Spleen (tissue), 11 donors: ENCODE data around the gene ZNF160. TPM values are rescaled to one million over a fixed set of nuclear protein-coding genes. Genes with fewer than 3 reads are reported as not detected.

ENCODE experiments used
- DNase-seq: peaks from one replicate; pipeline ENCODE4 v3.0.0-alpha.2; 2020
- H3K27ac ChIP-seq, 8 donors: fragments of 200-600 bp; sonication (generic) in 7 of 8; 1 replicate in 4 of 8; 2 replicates in 4 of 8; pipeline versions ENCODE4 v1.5.0 to v1.8.0; 2016 to 2021; ENCODE audit warnings: inconsistent platforms in 4 of 8, mild to moderate bottlenecking in 4 of 8, moderate library complexity in 1 of 8
- H3K27me3 ChIP-seq, 7 donors: fragments of 200-600 bp; sonication (generic) in 6 of 7; replicated peaks in 1 of 7; 1 replicate in 4 of 7; 2 replicates in 3 of 7; pipeline versions ENCODE4 v1.5.0 to v1.8.0; 2016 to 2021; ENCODE audit warnings: inconsistent platforms in 3 of 7, mild to moderate bottlenecking in 1 of 7
- H3K36me3 ChIP-seq, 6 donors: fragments of 200-600 bp; sonication (generic) in 5 of 6; 1 replicate in 4 of 6; 2 replicates in 2 of 6; pipeline versions ENCODE4 v1.5.0 to v1.8.0; 2016 to 2021; ENCODE audit warnings: inconsistent platforms in 2 of 6
- H3K4me1 ChIP-seq, 6 donors: fragments of 200-600 bp; sonication (generic) in 5 of 6; 1 replicate in 3 of 6; 2 replicates in 3 of 6; pipeline versions ENCODE4 v1.5.0 to v1.8.0; 2016 to 2021; ENCODE audit warnings: inconsistent platforms in 3 of 6
- H3K4me3 ChIP-seq, 8 donors: fragments of 200-600 bp; sonication (generic) in 7 of 8; 1 replicate in 4 of 8; 2 replicates in 4 of 8; pipeline versions ENCODE4 v1.5.0 to v1.8.0; 2016 to 2021; ENCODE audit warnings: inconsistent platforms in 4 of 8, mild to moderate bottlenecking in 4 of 8, moderate library complexity in 2 of 8
- H3K9me3 ChIP-seq, 8 donors: fragments of 200-600 bp; sonication (generic) in 7 of 8; 1 replicate in 4 of 8; 2 replicates in 4 of 8; pipeline versions ENCODE4 v1.5.0 to v1.8.0; 2016 to 2021; ENCODE audit warnings: inconsistent platforms in 4 of 8
- POLR2A ChIP-seq, 3 donors: fragments of 450-650 bp; IDR thresholded peaks; one replicate each; pipeline ENCODE4 v1.5.1; 2017; ENCODE audit warnings: antibody characterized with exemption in 3 of 3, mild to moderate bottlenecking in 1 of 3
- POLR2AphosphoS5 ChIP-seq, 3 donors: sonication (generic); formaldehyde crosslinking; IDR thresholded peaks; one replicate each; pipeline ENCODE4 v1.5.1; 2017; ENCODE audit warnings: antibody characterized with exemption in 3 of 3
- WGBS, 5 donors: extraction: QIAGEN DNeasy Blood & Tissue Kit in 3 of 5; methylation state at CpG; one replicate each; pipeline versions ENCODE4 v1.1.5 to v1.1.7; 2013 to 2018; 5-methylcytosine and 5-hydroxymethylcytosine counted together
- intact Hi-C: fragments of 100-400 bp; cut with DNase I; formaldehyde crosslinking; loops from one replicate; pipeline ENCODE4 v1.15.0; 2023; ENCODE audit warnings: low total_unique reads
- polyA plus RNA-seq, 3 donors: library from polyadenylated mRNA; stranded (reverse); fragments of 200-250 nt; gene quantifications; one replicate each; pipeline ENCODE4 v1.2.1, GENCODE V29; 2013
- total RNA-seq, 7 donors: library from RNA; depleted of rRNA in 3 of 7; stranded (reverse); fragments of >200 nt in 3 of 7; fragmentation: NEBNext Ultra II Directional in 4 of 7; extraction: Animal tissue kit (Norgen Biotek cat#: 25700) in 4 of 7; gene quantifications; one replicate each; pipeline versions ENCODE4 v1.1.0 to v1.2.1, GENCODE V29; 2016 to 2021
- TF ChIP-seq, protein P1 (sequence below), 11 experiments: fragments of 200-600 bp in 7 of 11; fragments of 450-650 bp in 4 of 11; sonication (generic) in 4 of 11; IDR thresholded peaks in 8 of 11; conservative IDR thresholded peaks in 3 of 11; 1 replicate in 7 of 11; 2 replicates in 4 of 11; pipeline versions ENCODE4 v1.4.0 to v1.8.0; 2016 to 2021; ENCODE audit warnings: antibody characterized with exemption in 11 of 11, inconsistent platforms in 4 of 11, mild to moderate bottlenecking in 1 of 11
- donor health status: healthy with polysubstance abuse.
- donor health status: DM: no; HTN: no; CAD: no; lungs with moderate emphysema.
- donor health status: DM: no; HTN: no; CAD: no.
- donor health status: Bipolar disorder and iron deficiency.
- donor health status: healthy.
- donor health status: DM: no; HTN: no; CAD: no.
- donor health status: DM: yes; HTN: yes; CAD: no.

Gene ZNF160
- total and polyA plus RNA-seq, 10 donors, result 14.4 to 154 (median 87.7) TPM

DNA sequence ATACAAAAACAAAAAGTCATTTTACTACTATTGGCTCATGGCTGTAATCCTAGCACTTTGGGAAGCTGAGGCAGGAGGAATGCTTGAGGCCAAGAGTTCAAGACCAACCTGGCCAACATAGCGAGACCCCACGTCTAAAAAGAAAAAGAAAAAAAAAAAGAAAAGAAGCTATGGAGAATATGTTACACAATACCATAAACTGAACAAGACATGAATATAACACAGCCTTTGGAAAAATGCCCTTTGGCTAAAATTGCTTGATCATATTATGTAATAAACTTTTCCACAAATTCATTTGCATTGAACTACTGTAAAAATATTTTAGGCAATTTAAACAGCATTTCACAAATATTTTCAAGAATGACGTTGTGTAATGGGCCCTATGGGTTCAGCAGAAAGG, 33.2 kb upstream of the ZNF160 start:
- H3K36me3 ChIP-seq, result peaks cover 0 to 18% (median 5%) of the 10 kb centered on the region in 6 donors
- intact Hi-C loops, result loop anchor here (10.0 kb wide), 1 partner anchor 62 kb away; no protein-coding TSS in a partner anchor
- peaks cover 0 to 10% (median 0%) of the 10 kb centered on the region in 7 donors for H3K27me3 ChIP-seq
- H3K27ac ChIP-seq, result no peak overlapping the region
- H3K4me1 ChIP-seq, result peaks cover 0 to 15% (median 6%) of the 10 kb centered on the region in 6 donors
- DNase-seq, result no peak
- no peak overlapping the region for H3K4me3 ChIP-seq
- TF ChIP-seq POLR2A (IDR thresholded peaks at IDR 0.05) (no peak), POLR2AphosphoS5 (IDR thresholded peaks at IDR 0.05) (no peak)
- TF ChIP-seq, protein P1, sequence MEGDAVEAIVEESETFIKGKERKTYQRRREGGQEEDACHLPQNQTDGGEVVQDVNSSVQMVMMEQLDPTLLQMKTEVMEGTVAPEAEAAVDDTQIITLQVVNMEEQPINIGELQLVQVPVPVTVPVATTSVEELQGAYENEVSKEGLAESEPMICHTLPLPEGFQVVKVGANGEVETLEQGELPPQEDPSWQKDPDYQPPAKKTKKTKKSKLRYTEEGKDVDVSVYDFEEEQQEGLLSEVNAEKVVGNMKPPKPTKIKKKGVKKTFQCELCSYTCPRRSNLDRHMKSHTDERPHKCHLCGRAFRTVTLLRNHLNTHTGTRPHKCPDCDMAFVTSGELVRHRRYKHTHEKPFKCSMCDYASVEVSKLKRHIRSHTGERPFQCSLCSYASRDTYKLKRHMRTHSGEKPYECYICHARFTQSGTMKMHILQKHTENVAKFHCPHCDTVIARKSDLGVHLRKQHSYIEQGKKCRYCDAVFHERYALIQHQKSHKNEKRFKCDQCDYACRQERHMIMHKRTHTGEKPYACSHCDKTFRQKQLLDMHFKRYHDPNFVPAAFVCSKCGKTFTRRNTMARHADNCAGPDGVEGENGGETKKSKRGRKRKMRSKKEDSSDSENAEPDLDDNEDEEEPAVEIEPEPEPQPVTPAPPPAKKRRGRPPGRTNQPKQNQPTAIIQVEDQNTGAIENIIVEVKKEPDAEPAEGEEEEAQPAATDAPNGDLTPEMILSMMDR (IDR thresholded peaks at IDR 0.05 in 8 of 11, conservative IDR thresholded peaks at IDR 0.05 in 3 of 11), result no peak
- WGBS, 5 donors, result 84 to 96% (median 87%) methylated on average over 3 of the region's 3 CpGs
- peaks cover 28 to 100% (median 91%) of the 10 kb centered on the region in 8 donors for H3K9me3 ChIP-seq

- peak; percentile 89 for DNase-seq
- H3K36me3 ChIP-seq, result no peaks in the 10 kb centered on the region
- H3K9me3 ChIP-seq, result peaks cover 6 to 75% (median 51%) of the 10 kb centered on the region in 8 donors
- H3K4me1 ChIP-seq, result peaks cover 0 to 26% (median 13%) of the 10 kb centered on the region in 6 donors
- H3K27me3 ChIP-seq, result peaks cover 0 to 10% (median 0%) of the 10 kb centered on the region in 7 donors
- WGBS, 5 donors, result 2 to 4% (median 3%) methylated on average over 43 to 51 of the region's 51 CpGs
- peak within 1 kb of the TSS; percentile 63 to 88 (median 84) for H3K27ac ChIP-seq
- intact Hi-C loops, result loop anchor here (10.0 kb wide), 1 partner anchor 58 kb away; no protein-coding TSS in a partner anchor
- peak; percentile 75 to 85 (median 82) for TF ChIP-seq POLR2AphosphoS5 (IDR thresholded peaks at IDR 0.05)
- no peak for TF ChIP-seq POLR2A (IDR thresholded peaks at IDR 0.05)
- TF ChIP-seq, protein P1 (IDR thresholded peaks at IDR 0.05 in 8 of 11, conservative IDR thresholded peaks at IDR 0.05 in 3 of 11), result no peak
- peak within 1 kb of the TSS; percentile 30 to 69 (median 44) for H3K4me3 ChIP-seq
These were observed 29.1 kb upstream of the ZNF160 start, which contains the start of gene ZNF415 for GRCh38 chr19:53132141-53132991. Gene ZNF415, minus strand, starts transcription at chr19:53132910. Its CDS starts 10,234 bp downstream, at chr19:53122676.

DNA sequence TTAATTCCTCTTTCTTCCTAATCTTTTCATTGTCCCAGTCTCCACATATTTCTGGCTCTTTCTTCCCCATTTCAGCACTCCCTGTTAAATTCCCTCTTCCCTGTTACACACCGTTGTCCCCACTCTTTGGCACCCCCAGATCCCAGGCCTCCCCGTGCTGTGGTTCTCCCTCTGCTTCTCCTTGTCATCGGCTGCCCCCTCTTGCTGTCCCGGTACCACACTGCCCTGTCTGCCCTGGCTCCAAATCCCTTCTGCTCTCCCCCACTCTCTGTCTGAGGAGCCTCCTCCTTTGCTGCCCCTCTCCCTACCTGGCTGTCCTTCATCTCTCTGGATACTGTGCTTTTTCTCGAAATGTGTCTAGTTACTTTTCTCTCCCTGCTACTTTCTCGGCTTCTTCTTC, 28.5 kb upstream of the ZNF160 start:
- Histone ChIP-seq H3K9me3 (peaks cover under 1 to 69% (median 44%) of the 10 kb centered on the region in 8 donors), H3K4me1 (peaks cover 0 to 29% (median 13%) of the 10 kb centered on the region in 6 donors), H3K4me3 (peak overlapping the region in 7 of 8 donors; percentile 30 to 69 (median 45)), H3K36me3 (no peaks in the 10 kb centered on the region), H3K27ac (peak overlapping the region in 7 of 8 donors; percentile 63 to 88 (median 85)), H3K27me3 (peaks cover 0 to 10% (median 0%) of the 10 kb centered on the region in 7 donors)
- no peak for DNase-seq
- intact Hi-C loops, result loop anchor here (10.0 kb wide), 1 partner anchor 57 kb away; no protein-coding TSS in a partner anchor
- WGBS, 5 donors, result 32 to 47% (median 45%) methylated on average over 6 of the region's 6 CpGs
- TF ChIP-seq, protein P1 (IDR thresholded peaks at IDR 0.05 in 8 of 11, conservative IDR thresholded peaks at IDR 0.05 in 3 of 11), result no peak
- TF ChIP-seq POLR2AphosphoS5 (IDR thresholded peaks at IDR 0.05), result no peak
